GM13977 (cell line): ENCODE results near the gene SLC7A11.

Experiments used
- DNase-seq: peaks from one replicate; pipeline ENCODE4 v3.0.0; 2012; ENCODE audit warnings: low spot score
- CTCF ChIP-seq: IDR thresholded peaks from 2 replicates; pipeline ENCODE4 v1.5.1; 2012; ENCODE audit warnings: mild to moderate bottlenecking, control low read depth; ENCODE audit not compliant: insufficient read depth; ENCODE audit errors: extremely low read depth, missing control alignments
- in situ Hi-C: fragments of 300-500 bp; cut with MboI; formaldehyde crosslinking; loops from one replicate; pipeline ENCODE4 v1.12.0; 2022; ENCODE audit warnings: low sequenced_read_pairs, low pct_unique_long_range_greater_than_20kb, mixed read lengths, inconsistent platforms; ENCODE audit not compliant: unreplicated experiment

The SLC7A11 gene

GRCh38 chr4:138259824-138260223 lies 17.7 kb upstream of the SLC7A11 start:
- TF ChIP-seq CTCF = no peak
- in situ Hi-C loops = no loop called here
- DNase-seq = no peak

GRCh38 chr4:138259271-138259670 lies 17.1 kb upstream of the SLC7A11 start:
- no peak for DNase-seq
- in situ Hi-C loops = no loop called here
- no peak for TF ChIP-seq CTCF

GRCh38 chr4:138256608-138257007 lies 14.5 kb upstream of the SLC7A11 start:
- in situ Hi-C loops = no loop called here
- TF ChIP-seq CTCF = no peak
- DNase-seq = no peak

- no peak for TF ChIP-seq CTCF
- in situ Hi-C loops = no loop called here
- DNase-seq = no peak
These were observed 13.9 kb upstream of the SLC7A11 start for GRCh38 chr4:138255917-138256597.

- no peak for DNase-seq
- in situ Hi-C loops = no loop called here
- no peak for TF ChIP-seq CTCF
These were observed 10.4 kb upstream of the SLC7A11 start for GRCh38 chr4:138252551-138252950.

GRCh38 chr4:138251938-138252337 lies 9.8 kb upstream of the SLC7A11 start:
- TF ChIP-seq CTCF = no peak
- in situ Hi-C loops = no loop called here
- DNase-seq = no peak

GRCh38 chr4:138249132-138249531 lies 7.0 kb upstream of the SLC7A11 start:
- DNase-seq = no peak
- no peak for TF ChIP-seq CTCF

More at GRCh38 chr4:138249132-138249531, 7.0 kb upstream of the SLC7A11 start:
- in situ Hi-C loops = no loop called here
